UCSD-AML1 (cell line): Measurements from ENCODE around the gene ERFE.

Source experiments
- DNase-seq: peaks from one replicate; lab custom pipeline; 2025; ENCODE audit not compliant: unreplicated experiment; lab: John Stamatoyannopoulos, UW

The ERFE gene

DNA sequence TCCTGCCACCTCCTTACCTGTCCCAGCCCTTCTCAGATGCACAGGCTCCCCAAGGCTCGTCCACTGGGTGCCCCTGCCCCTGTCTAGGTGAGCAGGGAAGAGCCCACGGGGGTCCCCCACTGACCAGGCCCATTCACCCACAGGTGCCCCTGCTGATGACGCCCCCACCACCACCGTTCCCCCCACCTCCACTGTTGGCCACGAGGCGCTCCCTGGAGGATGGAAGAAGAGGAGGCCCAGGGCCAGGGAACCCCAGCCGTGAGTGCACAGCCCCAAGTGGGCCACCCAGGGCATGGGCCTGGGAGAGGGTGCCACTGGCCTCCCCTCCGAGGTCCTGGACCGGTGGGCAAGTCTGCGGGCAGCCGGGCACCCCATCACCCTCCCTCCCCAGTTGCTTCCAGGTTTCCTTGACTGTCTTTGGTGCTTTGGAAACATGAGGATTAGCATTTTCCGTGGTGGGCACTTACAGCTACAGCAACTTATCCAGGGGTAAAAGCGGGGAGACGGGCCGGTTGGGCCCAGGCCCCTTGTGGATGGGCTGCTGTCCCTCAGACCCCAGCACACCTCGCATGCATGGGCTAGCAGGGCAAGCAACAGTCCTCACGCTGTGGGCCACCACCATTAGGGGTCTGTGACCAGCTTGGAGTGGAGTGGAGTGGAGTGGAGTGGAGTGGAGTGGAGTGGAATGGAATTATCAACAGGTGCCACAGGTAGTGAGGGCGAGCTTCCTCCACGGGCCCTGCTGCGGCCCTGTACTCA, 33.5 kb upstream of the ERFE start:
- no peak for DNase-seq

DNA sequence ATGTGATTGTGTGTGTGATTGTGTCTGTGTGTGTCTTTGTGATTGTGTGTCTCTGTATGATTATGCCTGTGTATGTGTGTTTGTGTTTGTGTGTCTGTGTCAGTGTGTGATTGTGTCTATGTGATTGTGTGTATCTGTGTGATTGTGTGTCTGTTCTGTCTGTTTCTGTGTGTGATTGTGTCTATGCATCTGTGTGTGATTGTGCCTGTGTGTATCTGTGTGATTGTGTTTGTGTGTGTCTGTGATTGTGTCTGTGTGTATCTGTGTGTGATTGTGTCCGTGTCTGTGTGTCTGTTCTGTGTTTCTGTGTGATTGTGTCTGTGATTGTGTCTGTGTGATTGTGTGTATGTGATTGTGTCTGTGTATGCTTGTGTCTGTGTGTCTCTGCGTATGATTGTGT, 32.4 kb upstream of the ERFE start:
- DNase-seq: no peak

DNA sequence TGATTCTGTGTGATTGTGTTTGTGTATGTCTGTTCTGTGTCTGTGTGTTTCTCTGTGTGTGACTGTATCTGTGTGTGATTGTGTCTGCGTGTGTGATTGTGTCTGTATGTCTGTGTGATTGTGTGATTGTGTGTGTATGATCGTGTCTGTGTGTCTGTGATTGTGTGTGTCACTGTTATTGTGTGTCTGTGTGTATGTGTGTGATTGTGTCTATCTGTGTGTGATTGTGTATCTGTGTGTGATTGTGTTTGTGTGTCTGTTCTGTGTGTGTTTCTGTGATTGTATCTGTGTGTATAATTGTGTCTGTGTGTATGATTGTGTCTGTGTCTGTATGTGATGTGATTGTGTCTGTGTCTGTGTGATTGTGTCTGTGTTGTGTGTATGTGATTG, 32.0 kb upstream of the ERFE start:
- DNase-seq: no peak

DNA sequence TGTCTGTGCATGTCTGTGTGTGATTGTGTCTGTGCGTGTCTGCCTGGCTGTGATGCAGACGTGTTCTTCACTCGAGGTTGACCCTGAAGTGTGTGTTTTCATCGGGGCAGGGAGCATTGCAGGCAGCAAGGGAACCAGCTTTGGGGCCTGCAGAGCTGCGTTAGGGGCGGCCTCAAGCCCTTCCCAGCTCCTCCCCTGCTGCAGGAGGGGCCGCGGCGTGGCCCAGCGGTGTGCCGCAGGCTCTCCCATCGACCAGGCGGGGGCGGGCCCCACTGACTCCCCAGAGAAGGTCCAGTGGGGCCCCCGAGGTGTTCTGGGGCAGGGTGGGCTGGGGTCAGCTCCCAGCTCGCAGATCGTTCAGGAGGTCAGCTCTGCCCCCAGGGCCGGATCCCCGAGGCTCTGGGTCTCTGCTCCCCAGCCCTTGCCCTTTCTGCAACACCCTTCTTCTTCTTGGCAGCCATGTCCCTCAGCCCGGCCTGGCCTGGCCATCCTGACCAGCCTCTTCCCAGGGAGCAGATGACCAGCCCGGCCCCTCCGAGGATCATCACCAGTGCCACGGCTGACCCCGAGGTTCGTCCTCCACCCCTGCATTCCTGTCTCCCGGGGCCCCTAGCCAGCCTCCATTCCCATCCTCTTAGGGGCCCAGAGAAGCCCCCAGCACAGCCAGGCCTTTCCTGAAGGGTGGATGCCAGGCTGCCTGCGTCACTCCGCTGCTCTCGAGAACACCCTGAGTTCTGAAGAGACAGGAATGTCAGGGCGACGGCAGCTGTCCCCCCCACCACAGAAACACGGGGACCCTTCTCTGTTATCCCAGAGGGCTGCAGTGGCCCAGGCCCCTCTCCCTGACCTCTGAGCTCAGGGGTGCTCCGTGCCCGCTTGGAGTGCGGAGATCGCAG, 31.4 kb upstream of the ERFE start:
- no peak for DNase-seq

DNA sequence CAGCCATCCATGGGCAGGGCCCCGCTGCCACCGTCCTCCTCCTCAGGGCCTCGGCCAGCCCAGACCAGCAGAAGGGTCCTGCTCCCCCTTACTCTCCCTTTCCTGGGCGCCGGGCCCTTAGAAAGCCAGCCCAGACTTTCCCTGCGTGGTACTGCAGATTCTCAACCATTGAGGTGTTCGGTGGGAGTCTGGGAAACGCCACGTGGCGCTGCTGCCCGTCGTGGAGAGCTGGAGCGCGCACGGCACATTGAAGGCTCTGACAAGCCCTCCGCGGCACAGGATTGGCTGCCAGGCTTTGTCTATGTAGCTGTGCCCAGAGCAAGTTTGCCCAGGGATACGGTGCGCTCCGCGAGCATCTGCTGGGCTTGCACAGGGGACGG, 30.7 kb upstream of the ERFE start:
- DNase-seq: no peak

DNA sequence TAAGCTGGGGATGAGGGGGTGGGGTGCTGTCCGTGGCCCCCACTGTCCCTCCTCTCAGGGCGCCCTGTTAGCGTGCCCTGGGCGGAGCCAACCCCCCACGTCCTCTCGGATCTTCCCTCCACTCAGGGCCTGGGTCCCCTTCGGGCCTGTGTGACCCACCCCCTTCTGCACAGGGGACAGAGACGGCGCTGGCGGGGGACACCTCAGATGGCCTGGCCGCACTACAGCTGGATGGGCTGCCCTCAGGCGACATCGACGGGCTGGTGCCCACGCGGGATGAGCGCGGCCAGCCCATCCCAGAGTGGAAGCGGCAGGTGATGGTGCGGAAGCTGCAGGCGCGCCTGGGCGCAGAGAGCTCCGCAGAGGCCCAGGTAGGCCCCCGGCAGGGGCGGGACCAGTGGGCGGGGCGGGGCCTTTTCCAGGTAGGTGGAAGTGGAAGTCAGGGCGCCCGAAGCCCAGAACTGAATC, 30.2 kb upstream of the ERFE start:
- no peak for DNase-seq

DNA sequence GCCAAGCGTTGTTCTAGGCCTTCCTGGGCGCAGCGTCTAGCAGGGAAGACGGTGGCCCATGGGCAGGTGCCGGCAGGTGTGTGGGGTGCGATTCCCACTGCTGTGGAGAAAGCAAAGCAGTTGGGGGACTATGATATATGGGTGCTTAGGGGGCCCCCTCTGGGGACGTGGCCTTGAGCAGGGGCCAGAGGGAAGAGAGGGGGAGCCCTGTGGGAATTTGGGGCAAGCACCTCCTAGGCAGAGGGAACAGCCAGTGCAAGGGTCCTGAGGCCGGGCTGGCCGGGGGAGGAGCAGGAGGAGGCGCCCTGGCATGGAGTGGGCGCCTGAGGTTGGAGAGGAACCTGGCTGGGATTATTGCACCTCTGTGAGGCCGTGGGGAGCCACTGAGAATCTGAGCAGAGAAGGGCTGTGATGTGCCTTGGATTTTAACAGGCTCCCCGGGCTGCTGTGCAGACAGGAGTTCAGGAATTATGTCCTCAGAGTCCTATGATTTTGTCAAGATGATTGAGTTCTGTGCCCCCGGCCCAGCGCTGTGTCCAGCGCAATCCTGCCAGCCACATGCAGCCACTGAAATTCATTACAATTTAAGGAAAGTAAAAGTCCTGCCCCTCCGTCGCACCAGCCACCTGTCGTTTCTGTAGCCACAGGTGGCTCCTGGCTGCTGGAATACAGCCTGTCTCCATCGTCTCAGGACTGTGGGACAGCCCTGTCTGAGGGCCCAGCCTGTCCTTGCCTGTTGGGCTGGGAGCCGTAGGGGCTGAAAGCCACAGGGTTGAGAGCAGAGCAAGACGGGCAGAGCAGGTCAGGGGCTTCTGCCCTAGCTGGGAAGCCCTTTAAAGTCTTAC, 29.4 kb upstream of the ERFE start:
- DNase-seq: no peak

DNA sequence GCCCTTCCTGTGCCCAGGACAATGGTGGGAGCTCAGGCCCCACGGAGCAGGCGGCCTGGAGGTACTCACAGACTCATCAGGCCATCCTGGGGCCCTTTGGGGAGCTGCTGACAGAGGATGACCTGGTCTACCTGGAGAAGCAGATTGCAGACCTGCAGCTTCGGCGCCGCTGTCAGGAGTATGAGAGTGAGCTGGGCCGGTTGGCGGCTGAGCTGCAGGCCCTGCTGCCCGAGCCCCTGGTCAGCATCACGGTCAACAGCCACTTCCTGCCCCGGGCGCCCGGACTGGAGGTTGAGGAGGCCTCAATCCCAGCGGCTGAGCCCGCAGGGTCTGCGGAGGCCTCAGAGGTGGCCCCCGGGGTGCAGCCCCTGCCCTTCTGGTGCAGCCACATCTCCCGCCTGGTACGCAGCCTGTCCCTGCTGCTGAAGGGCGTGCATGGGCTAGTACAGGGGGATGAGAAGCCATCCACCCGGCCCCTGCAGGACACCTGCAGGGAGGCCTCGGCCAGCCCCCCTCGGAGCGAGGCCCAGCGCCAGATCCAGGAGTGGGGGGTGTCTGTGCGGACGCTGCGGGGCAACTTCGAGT, 28.6 kb upstream of the ERFE start:
- DNase-seq: no peak

DNA sequence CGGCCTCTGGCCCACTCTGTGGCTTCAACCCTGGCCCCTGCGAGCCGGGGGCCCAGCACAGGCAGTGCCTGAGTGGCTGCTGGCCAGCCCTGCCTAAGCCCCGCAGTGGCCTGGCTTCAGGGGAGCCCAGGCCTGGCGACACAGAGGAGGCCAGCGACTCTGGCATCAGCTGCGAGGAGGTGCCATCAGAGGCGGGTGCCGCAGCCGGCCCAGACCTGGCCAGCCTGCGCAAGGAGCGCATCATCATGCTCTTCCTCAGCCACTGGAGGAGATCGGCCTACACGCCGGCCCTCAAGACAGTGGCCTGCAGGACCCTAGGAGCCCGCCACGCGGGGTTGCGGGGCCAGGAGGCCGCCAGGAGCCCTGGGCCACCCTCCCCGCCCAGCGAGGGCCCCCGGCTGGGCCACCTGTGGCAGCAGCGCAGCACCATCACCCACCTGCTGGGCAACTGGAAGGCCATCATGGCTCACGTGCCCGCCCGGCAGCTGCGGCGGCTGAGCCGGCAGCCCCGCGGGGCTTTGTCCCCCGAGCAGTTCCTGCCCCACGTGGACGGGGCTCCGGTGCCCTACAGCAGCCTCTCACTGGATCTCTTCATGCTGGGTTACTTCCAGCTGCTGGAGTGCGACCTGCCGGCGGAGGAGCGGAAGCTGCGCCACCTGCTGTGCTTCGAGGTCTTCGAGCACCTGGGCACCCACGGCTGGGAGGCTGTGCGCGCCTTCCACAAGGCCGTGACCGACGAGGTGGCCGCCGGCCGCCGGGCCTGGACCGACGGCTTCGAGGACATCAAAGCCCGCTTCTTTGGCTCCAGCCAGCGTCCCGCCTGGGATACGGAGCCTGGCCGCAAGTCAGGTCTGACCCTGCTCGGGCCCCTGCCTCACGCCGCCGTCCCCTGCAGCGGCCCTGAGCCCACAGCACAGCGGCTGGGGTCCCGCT, 27.8 kb upstream of the ERFE start:
- DNase-seq: no peak

DNA sequence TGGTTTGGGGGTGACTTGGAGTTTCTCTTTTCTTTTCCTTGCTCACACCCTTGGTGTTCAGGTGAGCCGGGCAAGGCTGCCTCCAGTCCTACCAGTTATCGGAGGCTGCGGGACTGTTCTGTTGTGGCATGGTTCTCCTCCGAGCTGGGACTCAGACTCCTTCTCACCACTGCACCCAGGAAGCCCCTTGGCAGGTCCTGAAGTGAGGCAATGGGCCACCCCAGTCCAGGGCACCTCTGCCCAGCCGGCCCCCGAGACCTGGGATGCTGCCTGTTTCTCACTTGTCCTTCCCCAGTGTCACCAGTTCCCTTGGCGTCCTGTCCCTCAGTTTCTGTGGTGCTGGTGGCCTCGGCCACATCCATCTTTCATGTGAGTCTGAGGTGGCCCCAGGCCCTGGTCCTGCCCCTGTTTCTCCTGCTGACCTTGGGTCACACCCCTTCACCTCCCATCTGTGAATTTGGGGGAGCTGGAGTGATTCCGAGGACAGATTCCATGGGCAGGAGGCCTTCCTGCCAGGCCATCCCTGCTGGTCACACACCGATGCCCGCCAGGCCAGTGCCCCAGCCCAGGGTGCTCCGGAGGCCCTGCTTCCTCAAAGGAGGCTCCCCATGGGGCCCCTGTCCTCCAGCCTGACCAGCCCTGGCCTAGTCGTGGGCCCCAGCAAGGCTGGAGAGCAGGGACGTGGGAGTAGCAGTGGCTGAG, 26.9 kb upstream of the ERFE start:
- no peak for DNase-seq

DNA sequence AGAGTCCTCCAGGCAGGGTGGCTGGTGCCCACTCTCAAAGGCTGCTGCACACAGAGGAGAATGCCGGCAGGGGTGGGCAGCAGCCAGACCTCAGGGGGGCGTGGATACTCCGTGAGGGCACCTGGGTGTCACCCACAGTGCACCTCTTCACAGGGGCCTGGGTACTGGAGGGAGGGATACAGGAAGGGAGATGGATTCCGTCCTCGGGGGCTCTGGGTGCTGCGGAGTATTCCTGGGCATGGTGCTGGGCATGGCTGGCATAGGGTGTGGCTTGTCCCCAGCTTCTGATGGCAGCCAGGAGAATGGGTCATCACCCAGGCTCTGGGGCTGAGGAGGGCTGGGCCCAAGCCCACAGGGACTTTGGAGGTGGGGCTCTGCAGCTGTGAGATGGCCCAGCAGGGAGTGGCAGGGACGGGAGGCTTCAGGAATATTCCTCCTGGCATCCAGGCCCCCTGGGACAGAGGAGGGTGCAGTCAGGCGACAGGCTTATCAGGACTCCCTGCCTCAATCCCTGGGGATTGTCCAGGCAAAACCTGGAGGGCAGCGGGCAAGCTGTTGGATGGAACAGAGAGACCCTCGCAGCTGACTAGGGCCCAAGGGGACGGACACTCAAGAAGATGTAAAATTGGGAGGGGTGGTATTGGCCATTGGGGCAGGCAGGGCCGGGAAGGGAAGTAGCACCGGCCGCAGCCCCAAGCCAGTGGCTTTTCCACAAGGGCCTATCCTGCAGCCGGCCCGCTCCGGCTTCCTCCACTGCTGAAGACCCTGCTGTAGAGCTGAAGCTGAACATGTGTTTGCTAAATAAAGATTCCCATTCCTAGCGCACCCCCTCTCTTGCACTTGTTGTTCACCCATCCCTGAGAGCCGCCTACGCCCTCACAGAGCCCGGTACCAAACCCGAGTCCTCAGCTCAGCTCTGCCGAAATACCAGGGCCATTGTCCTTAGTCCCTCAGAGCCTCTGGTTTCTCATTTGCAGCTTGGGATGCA, 26.0 kb upstream of the ERFE start:
- DNase-seq: no peak

DNA sequence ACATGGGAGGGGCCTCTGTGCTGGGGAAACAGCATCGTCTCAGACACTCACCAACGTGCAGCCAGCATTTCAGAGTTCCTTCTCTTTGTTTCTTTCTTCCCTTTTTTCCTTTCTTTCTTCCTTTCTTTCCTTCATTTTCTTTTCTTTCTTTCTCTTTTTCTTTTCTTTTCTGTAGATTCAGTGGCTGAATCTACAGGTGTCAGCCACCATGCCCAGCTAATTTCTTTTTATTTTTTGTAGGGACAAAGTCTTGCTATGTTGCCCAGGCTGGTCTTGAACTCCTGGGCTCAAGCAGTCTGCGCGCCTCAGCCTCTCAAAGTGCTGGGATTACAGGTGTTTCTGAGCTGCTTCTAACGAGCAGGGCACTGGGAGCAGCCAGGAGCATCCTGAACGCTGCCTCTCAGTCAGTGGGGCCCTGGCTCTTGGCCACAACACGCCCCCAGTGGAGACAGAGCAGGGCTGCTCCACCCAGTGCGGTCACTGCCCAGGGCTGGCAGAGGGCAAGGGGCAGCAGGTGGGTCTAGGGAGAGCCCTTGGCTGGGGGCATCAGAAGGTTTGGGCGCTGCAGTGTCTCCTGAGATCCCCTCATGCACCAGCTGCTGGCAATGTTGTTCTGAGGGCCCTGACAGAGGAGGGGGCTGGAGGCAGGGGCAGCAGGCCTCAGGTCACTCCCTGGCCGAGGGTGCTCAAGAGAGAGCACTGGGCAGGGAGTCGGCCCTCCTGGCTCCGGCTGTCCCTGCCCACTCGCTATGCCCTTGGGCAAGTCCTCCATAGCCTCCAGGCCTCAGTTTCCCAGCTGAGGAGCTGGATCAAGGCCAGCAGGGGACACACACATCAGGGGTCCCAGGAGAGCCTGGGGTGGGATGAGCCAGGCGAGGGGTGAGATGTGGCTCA, 25.0 kb upstream of the ERFE start:
- no peak for DNase-seq

DNA sequence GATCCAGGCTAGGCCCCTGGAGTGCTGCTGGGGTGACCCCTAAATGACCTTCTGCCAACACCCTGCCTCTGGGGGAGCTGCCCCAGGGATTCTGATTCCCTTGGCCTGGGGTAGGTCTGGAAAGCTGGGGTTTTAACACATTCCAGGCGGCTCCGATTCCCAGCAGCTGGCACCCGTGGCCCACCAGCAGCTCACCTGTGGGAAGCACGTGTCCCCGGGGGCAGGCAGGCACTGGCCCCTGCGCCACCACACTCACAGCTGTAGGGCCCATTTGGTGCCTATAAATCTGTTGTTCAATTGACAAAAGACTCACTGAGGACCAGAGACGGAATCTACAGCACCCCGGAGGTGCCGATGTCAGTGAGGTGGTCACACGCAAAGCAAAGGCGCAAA, 24.4 kb upstream of the ERFE start:
- DNase-seq: no peak

DNA sequence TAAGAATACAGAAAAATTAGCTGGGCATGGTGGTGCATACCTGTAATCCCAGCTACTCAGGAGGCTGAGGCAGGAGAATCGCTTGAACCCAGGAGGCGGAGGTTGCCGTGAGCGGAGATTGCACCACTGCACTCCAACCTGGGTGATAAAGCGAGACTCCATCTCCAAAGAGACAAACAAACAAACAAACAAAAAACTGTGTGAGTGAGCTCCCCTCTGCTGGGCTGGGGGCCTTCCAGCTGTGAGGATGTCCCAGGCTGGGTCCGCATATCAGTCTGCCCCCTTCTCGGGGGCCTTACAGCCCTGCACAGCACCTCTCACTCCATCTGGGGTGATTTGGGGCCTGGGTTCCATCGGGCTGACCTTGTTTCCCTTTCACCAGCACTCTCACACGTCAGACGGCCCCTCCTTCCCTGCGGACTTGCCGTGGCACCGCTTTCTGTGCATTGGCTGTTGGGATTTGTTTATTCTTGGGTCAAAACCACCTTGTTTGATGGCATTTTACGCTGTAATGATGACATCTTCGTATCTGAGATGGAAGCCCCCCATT, 23.1 kb upstream of the ERFE start:
- no peak for DNase-seq

DNA sequence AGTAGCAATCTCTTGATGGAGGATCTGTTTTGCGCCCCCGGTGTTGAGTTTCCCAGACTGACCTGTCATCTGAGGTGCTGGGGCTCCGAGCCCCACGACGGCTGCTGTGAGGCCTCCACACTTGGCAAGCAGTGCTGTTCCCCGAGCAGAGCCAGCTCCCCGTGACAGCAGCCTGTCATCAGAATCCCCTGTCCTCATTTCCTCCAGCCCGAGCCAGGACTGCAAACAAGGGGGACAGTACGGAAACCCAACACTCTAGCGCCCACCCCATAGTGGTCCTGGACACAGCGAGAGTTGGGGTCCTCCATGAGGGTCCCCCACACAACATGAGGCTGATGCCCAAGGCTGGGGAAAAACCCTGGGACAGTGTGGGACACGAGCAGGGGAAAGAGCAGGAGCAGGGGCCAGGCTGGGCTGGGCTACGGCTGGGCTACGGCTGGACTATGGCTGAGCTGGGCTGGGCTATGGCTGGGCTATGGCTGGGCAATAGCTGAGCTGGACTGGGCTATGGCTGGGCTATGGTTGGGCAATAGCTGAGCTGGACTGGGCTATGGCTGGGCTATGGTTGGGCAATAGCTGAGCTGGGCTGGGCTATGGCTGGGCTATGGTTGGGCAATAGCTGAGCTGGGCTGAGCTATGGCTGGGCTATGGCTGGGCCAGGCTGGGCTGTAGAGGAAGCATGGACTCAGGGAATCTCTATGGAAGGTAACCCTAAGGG, 21.8 kb upstream of the ERFE start:
- no peak for DNase-seq

DNA sequence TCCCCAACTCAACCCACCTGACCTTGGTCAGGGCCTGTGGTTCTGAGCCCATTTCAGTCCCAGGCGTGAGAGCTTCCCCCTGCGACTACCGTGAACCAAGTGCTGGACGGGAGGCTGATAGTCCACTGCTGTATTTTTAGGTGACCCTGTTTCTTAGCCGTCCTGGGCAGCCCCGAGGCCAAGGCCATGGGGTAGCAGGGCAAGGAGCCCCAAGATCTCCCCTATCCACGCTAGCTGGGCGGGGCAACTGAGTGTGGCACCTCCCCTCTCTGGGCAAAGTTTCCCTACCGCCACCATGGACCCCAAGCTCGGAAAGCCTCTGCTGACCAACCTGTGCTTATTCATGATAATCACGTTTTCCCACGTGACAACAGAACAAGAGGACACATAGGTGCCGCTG, 20.9 kb upstream of the ERFE start:
- no peak for DNase-seq
